Osteoblast (primary cell): ENCODE data around the gene TMEM167B. TPM values are rescaled to one million over a fixed set of nuclear protein-coding genes. Genes with fewer than 3 reads are reported as not detected.

ENCODE experiments used
- DNase-seq: peaks from one replicate; pipeline ENCODE4 v3.0.0; 2011; ENCODE audit warnings: low spot score, mixed read lengths; ENCODE audit not compliant: insufficient read length; ENCODE audit errors: missing footprints
- H2AFZ ChIP-seq: 2 replicates; pipeline ENCODE4 v1.6.0; 2011; ENCODE audit warnings: mild to moderate bottlenecking, low read length
- H3K27ac ChIP-seq: 2 replicates; pipeline ENCODE4 v1.5.1; 2011; ENCODE audit warnings: mild to moderate bottlenecking, low read depth, low read length, moderate library complexity
- H3K27me3 ChIP-seq: 2 replicates; pipeline ENCODE4 v1.6.0; 2012; ENCODE audit warnings: mild to moderate bottlenecking, control low read depth, inconsistent platforms, low read length, moderate library complexity; ENCODE audit not compliant: insufficient read depth
- H3K36me3 ChIP-seq: 2 replicates; pipeline ENCODE4 v1.5.1; 2011; ENCODE audit warnings: mild to moderate bottlenecking, low read length, control low read depth, moderate library complexity; ENCODE audit not compliant: insufficient read depth
- H3K4me1 ChIP-seq: 2 replicates; pipeline ENCODE4 v1.5.1; 2011; ENCODE audit warnings: mild to moderate bottlenecking, low read length, control low read depth, moderate library complexity; ENCODE audit not compliant: insufficient read depth
- H3K4me2 ChIP-seq: 2 replicates; pipeline ENCODE4 v1.6.0; 2011; ENCODE audit warnings: mild to moderate bottlenecking, low read length; ENCODE audit not compliant: insufficient read depth
- H3K4me3 ChIP-seq: fragments of 200-600 bp; sonication (generic); 3 replicates; pipeline ENCODE4 v1.5.1; 2012; ENCODE audit warnings: mild to moderate bottlenecking, low read length, inconsistent platforms; ENCODE audit not compliant: insufficient read depth
- H3K79me2 ChIP-seq: 2 replicates; pipeline ENCODE4 v1.6.0; 2012; ENCODE audit warnings: mild to moderate bottlenecking, low read length, control low read depth, inconsistent platforms; ENCODE audit not compliant: insufficient read depth
- H3K9me3 ChIP-seq: 2 replicates; pipeline ENCODE4 v1.5.1; 2011; ENCODE audit warnings: low read depth, low read length, control low read depth
- H4K20me1 ChIP-seq: 2 replicates; pipeline ENCODE4 v1.6.0; 2012; ENCODE audit warnings: mild to moderate bottlenecking, low read length, control low read depth; ENCODE audit not compliant: insufficient read depth
- CTCF ChIP-seq: IDR thresholded peaks from 2 replicates; pipeline ENCODE4 v1.5.1; 2011; ENCODE audit warnings: mild to moderate bottlenecking, low read depth, low read length, moderate library complexity; ENCODE audit errors: extremely low read depth
- total RNA-seq: library from RNA; depleted of rRNA; stranded (reverse); fragments of >200 nt; gene quantifications from 2 replicates; pipeline ENCODE4 v1.2.3, GENCODE V29; 2012

Gene TMEM167B
- total RNA-seq, 1 donor, result 24.6 TPM

- Histone ChIP-seq H3K9me3 (no peaks in the 10 kb centered on the region), H3K4me1 (no peaks in the 10 kb centered on the region), H4K20me1 (no peaks in the 10 kb centered on the region), H3K27me3 (no peaks in the 10 kb centered on the region), H2AFZ (no peak overlapping the region), H3K36me3 (no peaks in the 10 kb centered on the region), H3K27ac (no peak overlapping the region), H3K79me2 (peaks cover 3% of the 10 kb centered on the region), H3K4me2 (no peak overlapping the region), H3K4me3 (no peak overlapping the region)
- TF ChIP-seq CTCF, result no peak
- no peak for DNase-seq
Measured at GRCh38 chr1:109080441-109081082, 10.0 kb upstream of the TMEM167B start.

- no peak for TF ChIP-seq CTCF
- H3K36me3 ChIP-seq, result no peaks in the 10 kb centered on the region
- no peak overlapping the region for H3K4me2 ChIP-seq
- H3K9me3 ChIP-seq, result no peaks in the 10 kb centered on the region
- DNase-seq, result no peak
- no peak overlapping the region for H3K4me3 ChIP-seq
- H4K20me1 ChIP-seq, result no peaks in the 10 kb centered on the region
- no peaks in the 10 kb centered on the region for H3K27me3 ChIP-seq
- H3K79me2 ChIP-seq, result no peaks in the 10 kb centered on the region
- H2AFZ ChIP-seq, result no peak overlapping the region
- H3K27ac ChIP-seq, result no peak overlapping the region
- H3K4me1 ChIP-seq, result no peaks in the 10 kb centered on the region
Measured at GRCh38 chr1:109083501-109083900, 7.1 kb upstream of the TMEM167B start.

- Histone ChIP-seq H3K9me3 (no peaks in the 10 kb centered on the region), H4K20me1 (no peaks in the 10 kb centered on the region), H3K4me2 (no peak overlapping the region), H3K4me1 (no peaks in the 10 kb centered on the region), H2AFZ (no peak overlapping the region), H3K27me3 (no peaks in the 10 kb centered on the region), H3K79me2 (no peaks in the 10 kb centered on the region), H3K4me3 (no peak overlapping the region), H3K27ac (no peak overlapping the region), H3K36me3 (no peaks in the 10 kb centered on the region)
- DNase-seq, result peak; percentile 58
- no peak for TF ChIP-seq CTCF
Measured at GRCh38 chr1:109083923-109084322, 6.6 kb upstream of the TMEM167B start.

- H3K36me3 ChIP-seq, result no peaks in the 10 kb centered on the region
- H3K4me2 ChIP-seq, result no peak overlapping the region
- H3K4me3 ChIP-seq, result no peak overlapping the region
- no peaks in the 10 kb centered on the region for H3K4me1 ChIP-seq
- TF ChIP-seq CTCF, result no peak
- H3K27ac ChIP-seq, result no peak overlapping the region
- H2AFZ ChIP-seq, result no peak overlapping the region
- DNase-seq, result no peak
- H3K79me2 ChIP-seq, result no peaks in the 10 kb centered on the region
- H3K27me3 ChIP-seq, result no peaks in the 10 kb centered on the region
- H4K20me1 ChIP-seq, result no peaks in the 10 kb centered on the region
- H3K9me3 ChIP-seq, result no peaks in the 10 kb centered on the region
Measured at GRCh38 chr1:109084563-109085517, 5.7 kb upstream of the TMEM167B start.
